ENCODE results near the gene FETUB. TPM values are rescaled to one million over a fixed set of nuclear protein-coding genes. Genes with fewer than 3 reads are reported as not detected.

The FETUB gene
- polyA plus RNA-seq, 3 donors, result not detected

DNA sequence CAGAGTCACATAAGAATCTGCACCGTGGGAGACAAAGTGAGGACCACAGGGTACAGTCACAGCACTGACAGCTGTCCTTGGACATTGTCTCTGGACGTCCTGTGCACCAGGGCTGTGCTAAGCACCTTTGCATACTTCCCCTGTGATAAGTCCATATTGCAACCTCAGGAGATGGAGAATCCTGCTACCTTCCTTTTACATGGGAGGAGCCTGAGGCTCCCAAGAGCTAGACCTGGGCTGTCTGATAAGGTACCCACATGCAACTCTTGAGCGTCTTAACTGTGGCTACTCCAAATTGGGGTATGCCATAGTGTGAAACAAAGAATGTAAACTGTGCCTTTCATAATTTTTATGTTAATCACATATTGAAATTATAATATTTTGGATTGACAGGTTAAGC, 2.5 kb upstream of the FETUB start:
- Mint-ChIP-seq H3K36me3 (no peaks in the 10 kb centered on the region), H3K4me3 (no peak overlapping the region), H3K9me3 (peaks cover 0 to 6% (median 2%) of the 10 kb centered on the region in 7 donors), H3K4me1 (no peaks in the 10 kb centered on the region), H3K27me3 (ENCODE audit: low read depth in 3 of 3) (peaks cover under 1 to 14% (median 7%) of the 10 kb centered on the region in 3 donors), H3K27ac (no peak overlapping the region)
- Histone ChIP-seq H3K79me2 (ENCODE audit: insufficient read depth, low read length) (no peaks in the 10 kb centered on the region), H2AFZ (ENCODE audit: insufficient read depth, low read depth, low read length, poor library complexity, severe bottlenecking) (no peak overlapping the region), H4K20me1 (ENCODE audit: insufficient read depth, low read length) (no peaks in the 10 kb centered on the region), H3K4me1 (ENCODE audit: control insufficient read depth in 1 of 2, insufficient read depth in 2 of 2, low read length in 2 of 2) (no peaks in the 10 kb centered on the region), H3K36me3 (replicated peaks in 1 of 2; ENCODE audit: control insufficient read depth in 1 of 2, insufficient read depth in 2 of 2, low read length in 2 of 2) (no peaks in the 10 kb centered on the region), H3K27me3 (ENCODE audit: control insufficient read depth in 2 of 2, insufficient read depth in 2 of 2, low read length in 2 of 2) (peaks cover 0 to 2% of the 10 kb centered on the region in 2 donors), H3K4me2 (replicated peaks; ENCODE audit: extremely low read depth, low read length, poor library complexity, severe bottlenecking) (no peak overlapping the region), H3K4me3 (replicated peaks in 1 of 3; ENCODE audit: low read depth in 2 of 3, low read length in 3 of 3) (no peak overlapping the region), H3K9ac (ENCODE audit: insufficient read depth, low read length, poor library complexity, severe bottlenecking) (no peak overlapping the region), H3K27ac (ENCODE audit: low read depth in 1 of 2, low read length in 2 of 2) (no peak overlapping the region), H3K9me3 (replicated peaks in 1 of 2; ENCODE audit: control insufficient read depth in 1 of 2, insufficient read depth in 1 of 2, low read length in 2 of 2) (no peaks in the 10 kb centered on the region)
- no peak for DNase-seq
- TF ChIP-seq, protein P1, sequence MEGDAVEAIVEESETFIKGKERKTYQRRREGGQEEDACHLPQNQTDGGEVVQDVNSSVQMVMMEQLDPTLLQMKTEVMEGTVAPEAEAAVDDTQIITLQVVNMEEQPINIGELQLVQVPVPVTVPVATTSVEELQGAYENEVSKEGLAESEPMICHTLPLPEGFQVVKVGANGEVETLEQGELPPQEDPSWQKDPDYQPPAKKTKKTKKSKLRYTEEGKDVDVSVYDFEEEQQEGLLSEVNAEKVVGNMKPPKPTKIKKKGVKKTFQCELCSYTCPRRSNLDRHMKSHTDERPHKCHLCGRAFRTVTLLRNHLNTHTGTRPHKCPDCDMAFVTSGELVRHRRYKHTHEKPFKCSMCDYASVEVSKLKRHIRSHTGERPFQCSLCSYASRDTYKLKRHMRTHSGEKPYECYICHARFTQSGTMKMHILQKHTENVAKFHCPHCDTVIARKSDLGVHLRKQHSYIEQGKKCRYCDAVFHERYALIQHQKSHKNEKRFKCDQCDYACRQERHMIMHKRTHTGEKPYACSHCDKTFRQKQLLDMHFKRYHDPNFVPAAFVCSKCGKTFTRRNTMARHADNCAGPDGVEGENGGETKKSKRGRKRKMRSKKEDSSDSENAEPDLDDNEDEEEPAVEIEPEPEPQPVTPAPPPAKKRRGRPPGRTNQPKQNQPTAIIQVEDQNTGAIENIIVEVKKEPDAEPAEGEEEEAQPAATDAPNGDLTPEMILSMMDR (IDR thresholded peaks at IDR 0.05), result no peak
- 86% methylated on average over 1 of the region's 3 CpGs for WGBS (ENCODE audit: insufficient coverage)
- intact Hi-C loops (cut with micrococcal nuclease), result no loop called here

DNA sequence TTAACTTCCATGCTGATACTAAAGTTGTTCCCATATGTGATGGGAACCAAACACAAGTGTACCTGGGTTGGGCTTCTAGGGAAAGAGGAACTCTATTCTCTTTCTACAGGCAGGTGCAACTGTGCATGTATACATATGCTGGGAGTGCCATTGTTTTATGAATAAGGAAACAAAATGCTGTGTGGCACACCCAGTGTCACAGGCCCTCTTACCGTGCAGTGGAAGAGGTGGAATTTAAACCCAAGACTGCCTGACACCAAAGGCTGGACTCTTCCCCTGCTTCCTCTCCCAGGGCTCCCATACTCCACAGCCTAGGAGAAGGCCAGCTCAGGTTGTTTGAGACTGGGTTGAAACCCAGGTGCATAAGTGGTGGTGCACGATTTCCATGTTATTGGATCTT, 1.9 kb upstream of the FETUB start:
- H3K79me2 ChIP-seq (ENCODE audit: insufficient read depth, low read length), result no peaks in the 10 kb centered on the region
- Mint-ChIP-seq H3K36me3 (no peaks in the 10 kb centered on the region), H3K27me3 (ENCODE audit: low read depth in 3 of 3) (peaks cover 7 to 17% (median 7%) of the 10 kb centered on the region in 3 donors), H3K4me1 (no peaks in the 10 kb centered on the region), H3K27ac (no peak overlapping the region), H3K4me3 (no peak overlapping the region), H3K9me3 (peaks cover 0 to 6% (median 2%) of the 10 kb centered on the region in 7 donors)
- intact Hi-C loops (cut with micrococcal nuclease), result no loop called here
- H3K9ac ChIP-seq (ENCODE audit: insufficient read depth, low read length, poor library complexity, severe bottlenecking), result no peak overlapping the region
- H3K9me3 ChIP-seq (replicated peaks in 1 of 2; ENCODE audit: control insufficient read depth in 1 of 2, insufficient read depth in 1 of 2, low read length in 2 of 2), result no peaks in the 10 kb centered on the region
- no peak overlapping the region for H3K4me3 ChIP-seq (replicated peaks in 1 of 3; ENCODE audit: low read depth in 2 of 3, low read length in 3 of 3)
- no peak overlapping the region for H3K27ac ChIP-seq (ENCODE audit: low read depth in 1 of 2, low read length in 2 of 2)
- no peaks in the 10 kb centered on the region for H4K20me1 ChIP-seq (ENCODE audit: insufficient read depth, low read length)
- TF ChIP-seq, protein P1 (IDR thresholded peaks at IDR 0.05), result no peak
- no peaks in the 10 kb centered on the region for H3K36me3 ChIP-seq (replicated peaks in 1 of 2; ENCODE audit: control insufficient read depth in 1 of 2, insufficient read depth in 2 of 2, low read length in 2 of 2)
- WGBS (ENCODE audit: insufficient coverage), result 100% methylated on average over 1 of the region's 2 CpGs
- peaks cover 0 to 2% of the 10 kb centered on the region in 2 donors for H3K27me3 ChIP-seq (ENCODE audit: control insufficient read depth in 2 of 2, insufficient read depth in 2 of 2, low read length in 2 of 2)
- H2AFZ ChIP-seq (ENCODE audit: insufficient read depth, low read depth, low read length, poor library complexity, severe bottlenecking), result no peak overlapping the region
- DNase-seq, result no peak
- H3K4me1 ChIP-seq (ENCODE audit: control insufficient read depth in 1 of 2, insufficient read depth in 2 of 2, low read length in 2 of 2), result no peaks in the 10 kb centered on the region
- H3K4me2 ChIP-seq (replicated peaks; ENCODE audit: extremely low read depth, low read length, poor library complexity, severe bottlenecking), result no peak overlapping the region

Measured in CD14-positive monocyte (primary cell).